Esophagus muscularis mucosa (tissue), 4 donors: ENCODE results near the gene HABP4. TPM values are rescaled to one million over a fixed set of nuclear protein-coding genes. Genes with fewer than 3 reads are reported as not detected.

Experiments
- DNase-seq: peaks from one replicate; pipeline ENCODE4 v3.0.0-alpha.2; 2017; ENCODE audit errors: extremely low spot score
- H3K27ac ChIP-seq, 4 donors: fragments of 200-600 bp; sonication (generic); replicated peaks in 1 of 4; 1 replicate in 3 of 4; 2 replicates in 1 of 4; pipeline ENCODE4 v1.5.1; 2016 to 2019; ENCODE audit warnings: mild to moderate bottlenecking in 1 of 4
- H3K27me3 ChIP-seq, 4 donors: fragments of 200-600 bp; sonication (generic); one replicate each; pipeline versions ENCODE4 v1.5.1 to v1.6.0; 2016 to 2019
- H3K36me3 ChIP-seq, 4 donors: fragments of 200-600 bp; sonication (generic); one replicate each; pipeline ENCODE4 v1.5.1; 2016 to 2019
- H3K4me1 ChIP-seq, 4 donors: fragments of 200-600 bp; sonication (generic); one replicate each; pipeline ENCODE4 v1.5.1; 2016 to 2019
- H3K4me3 ChIP-seq, 4 donors: fragments of 200-600 bp; sonication (generic); 1 replicate in 2 of 4; 2 replicates in 2 of 4; pipeline ENCODE4 v1.5.1; 2016 to 2019; ENCODE audit warnings: mild to moderate bottlenecking in 4 of 4, moderate library complexity in 1 of 4
- H3K9me3 ChIP-seq, 4 donors: fragments of 200-600 bp; sonication (generic); 1 replicate in 3 of 4; 2 replicates in 1 of 4; pipeline ENCODE4 v1.5.1; 2016 to 2019
- EP300 ChIP-seq: sonication (generic); formaldehyde crosslinking; IDR thresholded peaks from one replicate; pipeline ENCODE4 v1.6.1; 2017; ENCODE audit warnings: antibody characterized with exemption
- POLR2A ChIP-seq: fragments of 450-650 bp; IDR thresholded peaks from one replicate; pipeline ENCODE4 v1.6.1; 2017; ENCODE audit warnings: antibody characterized with exemption, moderate library complexity, mild to moderate bottlenecking, low read depth
- POLR2AphosphoS5 ChIP-seq, 2 donors: sonication (generic); formaldehyde crosslinking; IDR thresholded peaks; one replicate each; pipeline ENCODE4 v1.6.1; 2017; ENCODE audit warnings: antibody characterized with exemption in 2 of 2
- WGBS: methylation state at CpG from one replicate; pipeline ENCODE4 v1.1.5; 2018; 5-methylcytosine and 5-hydroxymethylcytosine counted together
- intact Hi-C: fragments of 100-400 bp; cut with DNase I; formaldehyde crosslinking; loops from one replicate; pipeline ENCODE4 v1.15.1; 2023
- total RNA-seq, 4 donors: library from RNA; depleted of rRNA; stranded (reverse); fragments of >200 nt; gene quantifications; one replicate each; pipeline versions ENCODE4 v1.1.0 to v1.2.1, GENCODE V29; 2016
- TF ChIP-seq, protein P1 (sequence below), 3 experiments: fragments of 200-600 bp in 2 of 3; fragments of 450-650 bp in 1 of 3; sonication (generic) in 2 of 3; IDR thresholded peaks; one replicate each; pipeline ENCODE4 v1.5.1; 2017 to 2019; ENCODE audit warnings: antibody characterized with exemption in 3 of 3, mild to moderate bottlenecking in 2 of 3, moderate library complexity in 1 of 3

The HABP4 gene
- total RNA-seq, 4 donors from 2014 or later: 38.4 to 97.2 (median 54.2) TPM

DNA sequence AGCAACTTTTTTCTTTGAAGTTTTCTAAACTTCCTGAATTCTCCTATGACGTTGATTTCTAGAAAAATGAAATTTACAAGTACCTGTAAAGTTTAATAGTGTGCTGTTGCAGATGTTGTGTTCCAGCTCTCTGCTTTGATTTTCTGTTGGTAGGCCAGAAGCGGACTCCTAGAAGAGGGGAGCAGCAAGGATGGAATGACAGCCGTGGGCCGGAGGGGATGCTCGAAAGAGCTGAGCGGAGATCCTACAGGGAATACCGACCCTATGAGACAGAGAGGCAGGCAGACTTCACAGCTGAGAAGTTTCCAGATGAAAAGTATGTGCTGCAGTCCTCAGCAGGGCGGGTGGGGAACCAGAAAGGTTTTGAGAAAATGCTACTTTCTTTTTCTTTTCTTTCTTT is 8.3 kb downstream of the HABP4 start:
- DNase-seq: no peak
- H3K4me3 ChIP-seq: no peak overlapping the region
- 93% methylated on average over 8 of the region's 8 CpGs for WGBS
- H3K36me3 ChIP-seq: peaks cover 0 to 36% (median 17%) of the 10 kb centered on the region in 4 donors
- H3K4me1 ChIP-seq: peaks cover 5 to 19% (median 13%) of the 10 kb centered on the region in 4 donors
- intact Hi-C loops: loop anchor here (10.0 kb wide), 1 partner anchor 197 kb away; the partner anchor contains the start of gene PRXL2C
- no peaks in the 10 kb centered on the region for H3K27me3 ChIP-seq
- H3K27ac ChIP-seq: no peak overlapping the region
- H3K9me3 ChIP-seq: no peaks in the 10 kb centered on the region
- TF ChIP-seq POLR2AphosphoS5 (IDR thresholded peaks at IDR 0.05): no peak
- TF ChIP-seq POLR2A: no peak
- no peak for TF ChIP-seq EP300
- TF ChIP-seq, protein P1, sequence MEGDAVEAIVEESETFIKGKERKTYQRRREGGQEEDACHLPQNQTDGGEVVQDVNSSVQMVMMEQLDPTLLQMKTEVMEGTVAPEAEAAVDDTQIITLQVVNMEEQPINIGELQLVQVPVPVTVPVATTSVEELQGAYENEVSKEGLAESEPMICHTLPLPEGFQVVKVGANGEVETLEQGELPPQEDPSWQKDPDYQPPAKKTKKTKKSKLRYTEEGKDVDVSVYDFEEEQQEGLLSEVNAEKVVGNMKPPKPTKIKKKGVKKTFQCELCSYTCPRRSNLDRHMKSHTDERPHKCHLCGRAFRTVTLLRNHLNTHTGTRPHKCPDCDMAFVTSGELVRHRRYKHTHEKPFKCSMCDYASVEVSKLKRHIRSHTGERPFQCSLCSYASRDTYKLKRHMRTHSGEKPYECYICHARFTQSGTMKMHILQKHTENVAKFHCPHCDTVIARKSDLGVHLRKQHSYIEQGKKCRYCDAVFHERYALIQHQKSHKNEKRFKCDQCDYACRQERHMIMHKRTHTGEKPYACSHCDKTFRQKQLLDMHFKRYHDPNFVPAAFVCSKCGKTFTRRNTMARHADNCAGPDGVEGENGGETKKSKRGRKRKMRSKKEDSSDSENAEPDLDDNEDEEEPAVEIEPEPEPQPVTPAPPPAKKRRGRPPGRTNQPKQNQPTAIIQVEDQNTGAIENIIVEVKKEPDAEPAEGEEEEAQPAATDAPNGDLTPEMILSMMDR (IDR thresholded peaks at IDR 0.05): no peak

DNA sequence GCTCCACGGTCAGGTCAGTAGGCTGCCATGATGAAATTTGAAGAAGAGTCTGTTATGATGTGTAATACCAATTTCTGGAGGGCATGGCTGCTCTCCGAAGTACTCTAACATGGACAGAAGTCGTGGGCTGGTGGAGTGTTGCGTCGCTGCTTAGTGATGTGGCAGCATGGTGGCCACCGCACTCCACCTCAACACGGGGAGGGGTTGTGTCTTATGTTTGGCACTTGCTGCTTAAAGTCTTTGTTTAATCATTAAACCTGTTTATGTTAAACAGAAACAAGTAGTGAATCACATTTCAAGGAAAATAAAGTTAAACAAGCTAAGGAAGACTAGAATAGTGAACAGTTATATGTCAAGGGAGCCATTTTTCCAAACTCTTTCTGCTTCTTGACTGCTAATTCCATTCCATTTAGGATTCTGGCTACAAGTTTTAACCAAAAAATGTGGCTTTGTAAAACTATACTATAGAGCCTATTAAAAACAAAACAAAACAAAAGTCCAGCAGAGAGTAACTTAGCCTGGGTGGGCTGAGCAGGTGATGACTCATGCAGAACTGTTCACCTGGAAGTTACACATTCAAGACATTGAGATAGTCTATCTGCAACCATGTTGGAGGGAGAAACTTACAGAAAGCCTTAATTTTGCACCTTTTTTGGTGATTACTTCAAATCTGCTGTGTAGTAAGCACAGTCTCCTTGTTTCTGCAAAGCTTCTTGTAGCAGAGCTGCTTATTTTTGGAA is 9.5 kb downstream of the HABP4 start:
- WGBS: 95% methylated on average over 7 of the region's 7 CpGs
- no peak for DNase-seq
- no peak for TF ChIP-seq POLR2AphosphoS5 (IDR thresholded peaks at IDR 0.05)
- H3K9me3 ChIP-seq: no peaks in the 10 kb centered on the region
- H3K27ac ChIP-seq: no peak overlapping the region
- H3K36me3 ChIP-seq: peaks cover 0 to 36% (median 18%) of the 10 kb centered on the region in 4 donors
- H3K4me3 ChIP-seq: no peak overlapping the region
- H3K27me3 ChIP-seq: no peaks in the 10 kb centered on the region
- H3K4me1 ChIP-seq: peaks cover 0 to 9% (median 4%) of the 10 kb centered on the region in 4 donors
- intact Hi-C loops: loop anchor here (5.0 to 10.0 kb wide), 2 partner anchors 93 to 195 kb away; partner anchors contain the start of gene PRXL2C

DNA sequence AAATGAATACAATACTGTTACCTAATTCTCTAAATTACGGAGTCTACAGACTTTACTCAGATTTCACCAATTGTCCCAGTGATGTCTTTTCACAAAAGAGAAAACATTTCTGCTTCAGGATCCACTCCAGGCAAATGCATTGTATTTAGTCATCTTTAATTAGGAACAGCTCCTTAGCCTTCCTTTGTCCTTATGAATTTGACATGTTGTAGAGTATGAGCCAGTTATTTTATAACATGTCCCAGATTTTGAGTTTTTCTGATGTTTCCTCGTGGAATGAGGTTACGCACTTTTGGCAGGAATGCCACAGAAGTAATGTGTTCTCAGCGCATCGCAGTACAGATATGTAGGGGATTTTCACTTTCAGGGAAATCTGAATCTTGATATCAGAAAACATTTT is 10.5 kb downstream of the HABP4 start:
- no peak overlapping the region for H3K27ac ChIP-seq
- no peak for DNase-seq
- H3K4me3 ChIP-seq: no peak overlapping the region
- H3K36me3 ChIP-seq: peaks cover 0 to 38% (median 23%) of the 10 kb centered on the region in 4 donors
- 75% methylated on average over 5 of the region's 5 CpGs for WGBS
- H3K4me1 ChIP-seq: peaks cover 0 to 9% (median 4%) of the 10 kb centered on the region in 4 donors
- TF ChIP-seq EP300 (no peak), POLR2AphosphoS5 (IDR thresholded peaks at IDR 0.05) (no peak), POLR2A (no peak)
- TF ChIP-seq, protein P1 (IDR thresholded peaks at IDR 0.05): no peak
- intact Hi-C loops: loop anchor here (5.0 kb wide), 1 partner anchor 92 kb away; no protein-coding TSS in a partner anchor
- no peaks in the 10 kb centered on the region for H3K9me3 ChIP-seq
- no peaks in the 10 kb centered on the region for H3K27me3 ChIP-seq

DNA sequence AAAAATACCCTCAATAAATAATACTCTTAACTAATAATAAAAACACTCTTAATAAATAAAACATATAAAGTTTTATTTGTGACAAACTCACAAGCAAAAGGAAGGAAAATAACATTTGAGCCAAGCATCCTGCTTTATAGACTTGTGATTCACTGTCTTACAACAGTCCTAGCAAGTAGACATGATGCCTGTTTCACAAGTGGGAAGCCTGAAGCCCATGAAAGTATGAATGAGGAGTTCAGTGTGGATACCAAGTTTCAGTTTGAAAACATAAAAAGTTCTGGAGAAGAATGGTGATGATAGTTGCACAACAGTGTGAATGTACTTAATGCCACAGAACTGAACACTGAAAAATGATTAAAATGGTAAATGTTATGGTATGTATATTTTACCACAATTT is 10.9 kb downstream of the HABP4 start:
- no peak overlapping the region for H3K4me3 ChIP-seq
- no peaks in the 10 kb centered on the region for H3K27me3 ChIP-seq
- no peak overlapping the region for H3K27ac ChIP-seq
- intact Hi-C loops: loop anchor here (5.0 kb wide), 1 partner anchor 91 kb away; no protein-coding TSS in a partner anchor
- H3K36me3 ChIP-seq: peaks cover under 1 to 42% (median 27%) of the 10 kb centered on the region in 4 donors
- H3K4me1 ChIP-seq: peaks cover 0 to 9% (median 4%) of the 10 kb centered on the region in 4 donors
- no peak for DNase-seq
- no peaks in the 10 kb centered on the region for H3K9me3 ChIP-seq
- TF ChIP-seq EP300 (no peak), POLR2AphosphoS5 (IDR thresholded peaks at IDR 0.05) (no peak), POLR2A (no peak)
- TF ChIP-seq, protein P1 (IDR thresholded peaks at IDR 0.05): no peak

DNA sequence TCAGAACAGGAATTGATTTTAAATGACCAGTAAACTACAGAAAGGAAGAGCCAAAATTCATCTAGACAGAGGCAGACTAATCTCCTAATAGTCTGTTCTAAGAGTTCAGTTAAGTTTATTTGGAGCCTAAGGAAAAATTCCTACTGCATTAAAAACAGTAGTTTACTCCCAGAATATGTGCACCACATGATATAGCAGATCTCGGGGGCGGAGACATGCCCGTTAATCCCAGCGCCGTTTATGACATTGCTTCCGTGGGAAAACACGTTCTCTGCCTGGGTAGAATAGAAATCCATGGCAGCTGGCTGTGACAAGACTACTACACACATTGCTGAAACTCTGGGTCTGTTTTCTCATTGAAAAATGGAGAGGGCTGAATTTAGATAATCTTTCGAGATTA is 11.4 kb downstream of the HABP4 start:
- Histone ChIP-seq H3K27ac (no peak overlapping the region), H3K27me3 (no peaks in the 10 kb centered on the region), H3K36me3 (peaks cover 5 to 47% (median 31%) of the 10 kb centered on the region in 4 donors), H3K4me3 (no peak overlapping the region), H3K9me3 (no peaks in the 10 kb centered on the region), H3K4me1 (peaks cover 0 to 9% (median 4%) of the 10 kb centered on the region in 4 donors)
- TF ChIP-seq POLR2AphosphoS5 (IDR thresholded peaks at IDR 0.05) (no peak), POLR2A (no peak), EP300 (no peak)
- TF ChIP-seq, protein P1 (IDR thresholded peaks at IDR 0.05): no peak
- WGBS: 85% methylated on average over 8 of the region's 8 CpGs
- intact Hi-C loops: loop anchor here (5.0 kb wide), 1 partner anchor 91 kb away; no protein-coding TSS in a partner anchor
- DNase-seq: no peak
